Lung (tissue), 12 donors: Measurements from ENCODE around the gene SAFB. TPM values are rescaled to one million over a fixed set of nuclear protein-coding genes. Genes with fewer than 3 reads are reported as not detected.

Experiments
- ATAC-seq: fragments of 200-7000 bp; cut with Tn5 transposase; one replicate; pipeline ENCODE4 v1.9.1; 2020; ENCODE audit warnings: moderate number of reproducible peaks; ENCODE audit not compliant: insufficient read depth, low FRiP score
- DNase-seq, 3 donors: peaks; one replicate each; pipeline ENCODE4 v3.0.0-alpha.2; 2013 to 2017
- H3K27ac ChIP-seq, 2 donors: one replicate each; pipeline ENCODE4 v1.5.1; 2013; ENCODE audit warnings: mild to moderate bottlenecking in 2 of 2, moderate library complexity in 2 of 2, control low read depth in 1 of 2, inconsistent platforms in 1 of 2, low read depth in 1 of 2, low read length in 1 of 2
- H3K27me3 ChIP-seq, 3 donors: one replicate each; pipeline ENCODE4 v1.5.1; 2013; ENCODE audit warnings: low read length in 2 of 3; ENCODE audit not compliant: control insufficient read depth in 3 of 3, insufficient read depth in 3 of 3
- H3K36me3 ChIP-seq, 4 donors: one replicate each; pipeline ENCODE4 v1.5.1; 2013; ENCODE audit warnings: low read length in 4 of 4, mild to moderate bottlenecking in 1 of 4, moderate library complexity in 1 of 4; ENCODE audit not compliant: control insufficient read depth in 4 of 4, insufficient read depth in 4 of 4
- H3K4me1 ChIP-seq, 5 donors: one replicate each; pipeline ENCODE4 v1.5.1; 2013; ENCODE audit warnings: low read length in 5 of 5, mild to moderate bottlenecking in 2 of 5, moderate library complexity in 1 of 5; ENCODE audit not compliant: control insufficient read depth in 5 of 5, insufficient read depth in 5 of 5
- H3K4me3 ChIP-seq: one replicate; pipeline ENCODE4 v1.5.1; 2013; ENCODE audit warnings: mild to moderate bottlenecking, control low read depth, moderate library complexity
- H3K9ac ChIP-seq, 2 donors: one replicate each; pipeline ENCODE4 v1.5.1; 2013; ENCODE audit warnings: low read length in 2 of 2, control low read depth in 1 of 2; ENCODE audit not compliant: insufficient read depth in 1 of 2
- H3K9me3 ChIP-seq, 4 donors: one replicate each; pipeline ENCODE4 v1.5.1; 2013; ENCODE audit warnings: low read length in 3 of 4, mild to moderate bottlenecking in 1 of 4, moderate library complexity in 1 of 4; ENCODE audit not compliant: control insufficient read depth in 4 of 4, insufficient read depth in 3 of 4
- WGBS, 2 donors: extraction: QIAGEN DNeasy Blood & Tissue Kit; methylation state at CpG; one replicate each; pipeline ENCODE4 v1.1.7; 2013; 5-methylcytosine and 5-hydroxymethylcytosine counted together
- polyA plus RNA-seq, 2 donors: library from polyadenylated mRNA; stranded (reverse); fragments of 200-250 nt; gene quantifications; one replicate each; pipeline ENCODE4 v1.2.1, GENCODE V29; 2013
- total RNA-seq, 2 donors: library from RNA; depleted of rRNA in 1 of 2; stranded (reverse); fragments of >200 nt in 1 of 2; gene quantifications; one replicate each; pipeline ENCODE4 v1.2.1, GENCODE V29; 2014 to 2021
- TF ChIP-seq, protein P1 (sequence below): IDR thresholded peaks from 2 replicates; pipeline ENCODE4 v1.5.1; 2012; ENCODE audit warnings: mild to moderate bottlenecking; ENCODE audit errors: control extremely low read depth, extremely low read depth
- donor health status: control.
- donor health status: control.
- donor health status: Bipolar disorder and iron deficiency.
- donor health status: healthy.
- donor health status: DM: yes; HTN: yes; CAD: no.

The SAFB gene
- total and polyA plus RNA-seq, 4 donors = 59.5 to 130 (median 77.7) TPM

DNA sequence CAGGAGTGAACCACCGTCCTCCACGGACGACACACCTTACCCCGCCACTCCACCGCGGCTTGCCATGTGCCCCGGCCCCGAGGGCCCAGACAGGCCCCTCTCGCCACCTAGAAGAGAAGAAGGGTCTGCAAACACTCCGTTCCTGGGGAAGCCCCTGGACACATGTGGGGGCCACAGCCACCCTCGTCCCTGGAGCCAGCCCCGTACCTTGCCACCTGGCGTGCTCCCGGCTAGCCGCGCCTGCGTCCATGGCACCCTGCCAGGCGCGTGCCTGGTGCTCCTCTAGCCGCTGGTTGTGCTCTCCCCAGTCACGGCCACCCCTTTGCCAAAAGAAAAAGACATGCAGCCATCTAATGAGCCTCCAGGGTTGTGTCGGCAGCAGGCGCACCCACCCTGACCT is 35.2 kb upstream of the SAFB start:
- Histone ChIP-seq H3K36me3 (peaks cover 12 to 64% (median 34%) of the 10 kb centered on the region in 4 donors), H3K9ac (no peak overlapping the region), H3K4me1 (peaks cover 0 to 12% (median 2%) of the 10 kb centered on the region in 5 donors), H3K9me3 (no peaks in the 10 kb centered on the region), H3K27me3 (no peaks in the 10 kb centered on the region), H3K4me3 (no peak overlapping the region), H3K27ac (no peak overlapping the region)
- ATAC-seq (no peak), DNase-seq (no peak)
- WGBS, 2 donors = 90 to 92% methylated on average over 23 of the region's 23 CpGs
- TF ChIP-seq, protein P1, sequence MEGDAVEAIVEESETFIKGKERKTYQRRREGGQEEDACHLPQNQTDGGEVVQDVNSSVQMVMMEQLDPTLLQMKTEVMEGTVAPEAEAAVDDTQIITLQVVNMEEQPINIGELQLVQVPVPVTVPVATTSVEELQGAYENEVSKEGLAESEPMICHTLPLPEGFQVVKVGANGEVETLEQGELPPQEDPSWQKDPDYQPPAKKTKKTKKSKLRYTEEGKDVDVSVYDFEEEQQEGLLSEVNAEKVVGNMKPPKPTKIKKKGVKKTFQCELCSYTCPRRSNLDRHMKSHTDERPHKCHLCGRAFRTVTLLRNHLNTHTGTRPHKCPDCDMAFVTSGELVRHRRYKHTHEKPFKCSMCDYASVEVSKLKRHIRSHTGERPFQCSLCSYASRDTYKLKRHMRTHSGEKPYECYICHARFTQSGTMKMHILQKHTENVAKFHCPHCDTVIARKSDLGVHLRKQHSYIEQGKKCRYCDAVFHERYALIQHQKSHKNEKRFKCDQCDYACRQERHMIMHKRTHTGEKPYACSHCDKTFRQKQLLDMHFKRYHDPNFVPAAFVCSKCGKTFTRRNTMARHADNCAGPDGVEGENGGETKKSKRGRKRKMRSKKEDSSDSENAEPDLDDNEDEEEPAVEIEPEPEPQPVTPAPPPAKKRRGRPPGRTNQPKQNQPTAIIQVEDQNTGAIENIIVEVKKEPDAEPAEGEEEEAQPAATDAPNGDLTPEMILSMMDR = no peak

DNA sequence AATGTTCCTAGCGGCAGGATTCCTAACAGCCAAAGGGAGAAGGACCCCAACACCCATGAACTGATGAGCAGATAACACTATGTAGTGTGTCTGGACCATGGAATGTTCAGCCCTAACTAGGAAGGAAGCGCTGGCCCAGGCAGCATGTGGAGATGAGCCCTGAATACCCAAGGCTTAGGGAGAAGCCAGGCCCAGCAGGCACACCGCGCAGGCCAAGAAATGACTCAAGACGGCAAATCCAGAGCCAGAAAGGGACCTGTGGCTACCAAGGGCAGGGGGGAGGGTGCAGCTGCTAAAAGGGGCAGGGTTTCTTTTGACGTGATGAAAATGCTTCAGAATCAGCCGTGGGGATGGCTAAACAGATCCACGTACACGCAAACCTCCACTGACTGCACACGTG is 34.4 kb upstream of the SAFB start:
- H3K9ac ChIP-seq = no peak overlapping the region
- no peaks in the 10 kb centered on the region for H3K9me3 ChIP-seq
- DNase-seq = no peak
- peaks cover 0 to 12% (median 2%) of the 10 kb centered on the region in 5 donors for H3K4me1 ChIP-seq
- WGBS, 2 donors = 91% methylated on average over 10 of the region's 10 CpGs
- no peak overlapping the region for H3K27ac ChIP-seq
- H3K27me3 ChIP-seq = no peaks in the 10 kb centered on the region
- peaks cover 19 to 69% (median 42%) of the 10 kb centered on the region in 4 donors for H3K36me3 ChIP-seq
- ATAC-seq = no peak
- no peak overlapping the region for H3K4me3 ChIP-seq
- TF ChIP-seq, protein P1 = no peak

GRCh38 chr19:5588906-5589676 is 33.8 kb upstream of the SAFB start:
- H3K27me3 ChIP-seq = no peaks in the 10 kb centered on the region
- no peak overlapping the region for H3K9ac ChIP-seq
- no peak overlapping the region for H3K27ac ChIP-seq
- peaks cover 0 to 12% (median 2%) of the 10 kb centered on the region in 5 donors for H3K4me1 ChIP-seq
- no peak overlapping the region for H3K4me3 ChIP-seq
- no peaks in the 10 kb centered on the region for H3K9me3 ChIP-seq
- TF ChIP-seq, protein P1 = no peak
- peaks cover 23 to 76% (median 48%) of the 10 kb centered on the region in 4 donors for H3K36me3 ChIP-seq
- 86 to 90% methylated on average over 30 of the region's 30 CpGs for WGBS, 2 donors
- no peak for DNase-seq
- ATAC-seq = no peak
